SK-N-MC (cell line): ENCODE measurements around the gene CTAGE9.

Experiments used
- EZH2 ChIP-seq: fragments of 200-600 bp; sonication (generic); IDR thresholded peaks from one replicate; pipeline ENCODE4 v1.6.1; 2017; ENCODE audit warnings: antibody characterized with exemption
- FOXP2 ChIP-seq: optimal IDR thresholded peaks from 2 replicates; pipeline ENCODE3; 2011; ENCODE audit warnings: mild to moderate bottlenecking, moderate library complexity; ENCODE audit not compliant: insufficient read depth; ENCODE audit errors: extremely low read length, control extremely low read depth
- POLR2AphosphoS5 ChIP-seq: IDR thresholded peaks from 2 replicates; pipeline ENCODE4 v1.6.1; 2012; ENCODE audit warnings: mild to moderate bottlenecking, low read depth, low read length, borderline replicate concordance

DNA sequence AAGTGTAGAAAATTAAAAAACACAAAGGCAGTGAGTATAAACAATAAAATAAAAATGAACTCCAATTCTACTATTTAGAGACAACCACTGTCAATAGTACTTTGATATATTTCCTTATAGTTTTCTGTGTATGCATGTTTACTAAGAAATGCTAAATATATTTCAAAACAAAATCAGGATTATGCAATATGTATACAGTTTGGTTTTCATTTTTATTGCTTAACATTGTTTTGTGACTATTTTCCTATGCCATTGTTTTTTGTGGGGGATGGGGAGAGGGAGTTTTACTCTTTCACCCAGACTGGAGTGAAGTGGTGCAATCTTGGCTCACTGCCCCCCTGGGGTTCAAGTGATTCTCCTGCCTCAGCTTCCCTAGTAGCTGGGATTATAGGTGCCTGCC lies 29.2 kb downstream of the CTAGE9 start:
- TF ChIP-seq POLR2AphosphoS5 (no peak), EZH2 (no peak), FOXP2 (no peak)
